ENCODE results near the gene CCDC82.

Gene CCDC82

GRCh38 chr11:96318850-96319249 is 70.9 kb downstream of the CCDC82 start:
- H3K27ac ChIP-seq (ENCODE audit: extremely low read depth, low read depth, low read length), result no peak overlapping the region
- no peaks in the 10 kb centered on the region for H3K4me1 ChIP-seq (ENCODE audit: control insufficient read depth, insufficient read depth, low read length)
- H3K4me3 ChIP-seq (ENCODE audit: low read depth, low read length), result no peak overlapping the region
- CTCF ChIA-PET, result interaction anchor here (1.1 to 1.3 kb wide), 2 partner anchors 9 to 24 kb away, joined by 4 read pairs; partner anchors contain the start of gene MAML2
- H3K9me3 ChIP-seq (ENCODE audit: control insufficient read depth, insufficient read depth, low read depth, low read length), result no peaks in the 10 kb centered on the region
- H3K36me3 ChIP-seq (ENCODE audit: control insufficient read depth in 2 of 2, insufficient read depth in 1 of 2, low read length in 2 of 2), result no peaks in the 10 kb centered on the region
- POLR2A ChIA-PET, result no interaction called here
- no peak for TF ChIP-seq ZNF677 (tag by site-specific recombination; IDR thresholded peaks at IDR 0.05)
- TF ChIP-seq TCF7L2 (IDR thresholded peaks at IDR 0.05; ENCODE audit: borderline replicate concordance, low read depth, low read length), result no peak
- TF ChIP-seq ZNF140 (tag by site-specific recombination; IDR thresholded peaks at IDR 0.05), result no peak
- TF ChIP-seq, protein P1, sequence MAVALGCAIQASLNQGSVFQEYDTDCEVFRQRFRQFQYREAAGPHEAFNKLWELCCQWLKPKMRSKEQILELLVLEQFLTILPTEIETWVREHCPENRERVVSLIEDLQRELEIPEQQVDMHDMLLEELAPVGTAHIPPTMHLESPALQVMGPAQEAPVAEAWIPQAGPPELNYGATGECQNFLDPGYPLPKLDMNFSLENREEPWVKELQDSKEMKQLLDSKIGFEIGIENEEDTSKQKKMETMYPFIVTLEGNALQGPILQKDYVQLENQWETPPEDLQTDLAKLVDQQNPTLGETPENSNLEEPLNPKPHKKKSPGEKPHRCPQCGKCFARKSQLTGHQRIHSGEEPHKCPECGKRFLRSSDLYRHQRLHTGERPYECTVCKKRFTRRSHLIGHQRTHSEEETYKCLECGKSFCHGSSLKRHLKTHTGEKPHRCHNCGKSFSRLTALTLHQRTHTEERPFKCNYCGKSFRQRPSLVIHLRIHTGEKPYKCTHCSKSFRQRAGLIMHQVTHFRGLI (tag by site-specific recombination; IDR thresholded peaks at IDR 0.05), result no peak
- TF ChIP-seq MEIS1 (CRISPR knock-in tag; IDR thresholded peaks at IDR 0.05; ENCODE audit: borderline replicate concordance), result no peak
- TF ChIP-seq ZNF37A (tag by site-specific recombination; IDR thresholded peaks at IDR 0.05), result no peak
- TF ChIP-seq OVOL3 (tag by site-specific recombination; IDR thresholded peaks at IDR 0.05), result no peak
- no peak for TF ChIP-seq ZNF488 (tag by site-specific recombination; IDR thresholded peaks at IDR 0.05)
- TF ChIP-seq PRDM4 (tag by site-specific recombination; IDR thresholded peaks at IDR 0.05), result no peak
- no peak for TF ChIP-seq KLF9 (tag by site-specific recombination; IDR thresholded peaks at IDR 0.05; ENCODE audit: low read depth)
- TF ChIP-seq ZNF561 (tag by site-specific recombination; IDR thresholded peaks at IDR 0.05; ENCODE audit: borderline replicate concordance), result no peak
- no peak for TF ChIP-seq ZNF324 (tag by site-specific recombination; IDR thresholded peaks at IDR 0.05)
- no peak for TF ChIP-seq FEZF1 (tag by site-specific recombination; IDR thresholded peaks at IDR 0.05)
- TF ChIP-seq, protein P2, sequence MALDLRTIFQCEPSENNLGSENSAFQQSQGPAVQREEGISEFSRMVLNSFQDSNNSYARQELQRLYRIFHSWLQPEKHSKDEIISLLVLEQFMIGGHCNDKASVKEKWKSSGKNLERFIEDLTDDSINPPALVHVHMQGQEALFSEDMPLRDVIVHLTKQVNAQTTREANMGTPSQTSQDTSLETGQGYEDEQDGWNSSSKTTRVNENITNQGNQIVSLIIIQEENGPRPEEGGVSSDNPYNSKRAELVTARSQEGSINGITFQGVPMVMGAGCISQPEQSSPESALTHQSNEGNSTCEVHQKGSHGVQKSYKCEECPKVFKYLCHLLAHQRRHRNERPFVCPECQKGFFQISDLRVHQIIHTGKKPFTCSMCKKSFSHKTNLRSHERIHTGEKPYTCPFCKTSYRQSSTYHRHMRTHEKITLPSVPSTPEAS (tag by site-specific recombination; IDR thresholded peaks at IDR 0.05), result no peak
- TF ChIP-seq BCL11B (tag by site-specific recombination; IDR thresholded peaks at IDR 0.05; ENCODE audit: low read depth), result no peak

DNA sequence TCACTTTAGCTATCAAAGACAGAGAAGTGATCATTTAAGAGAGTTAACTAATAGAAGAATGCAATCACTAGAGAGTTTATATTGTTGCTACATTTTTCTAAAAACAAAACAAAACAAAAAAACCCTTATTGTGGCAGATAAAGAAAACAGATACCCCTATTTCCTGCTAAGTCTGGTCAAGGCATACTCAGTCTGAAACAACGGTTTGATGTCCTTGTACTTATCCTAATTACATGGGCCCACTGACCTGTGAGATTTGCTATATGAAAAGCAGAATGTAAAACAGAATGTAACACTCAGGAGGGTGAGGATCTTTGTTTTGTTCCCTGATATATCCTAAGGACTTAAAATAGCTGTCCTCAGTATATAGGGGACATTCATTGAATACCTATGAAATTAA is 71.3 kb downstream of the CCDC82 start:
- H3K9me3 ChIP-seq (ENCODE audit: control insufficient read depth, insufficient read depth, low read depth, low read length), result no peaks in the 10 kb centered on the region
- no peak overlapping the region for H3K4me3 ChIP-seq (ENCODE audit: low read depth, low read length)
- no peaks in the 10 kb centered on the region for H3K4me1 ChIP-seq (ENCODE audit: control insufficient read depth, insufficient read depth, low read length)
- H3K27ac ChIP-seq (ENCODE audit: extremely low read depth, low read depth, low read length), result no peak overlapping the region
- CTCF ChIA-PET, result interaction anchor here (1.1 kb wide), 1 partner anchor 25 kb away, joined by 4 read pairs; the partner anchor contains the start of gene MAML2
- no peaks in the 10 kb centered on the region for H3K36me3 ChIP-seq (ENCODE audit: control insufficient read depth in 2 of 2, insufficient read depth in 1 of 2, low read length in 2 of 2)
- POLR2A ChIA-PET, result no interaction called here
- TF ChIP-seq ZNF37A (tag by site-specific recombination; IDR thresholded peaks at IDR 0.05), result no peak
- no peak for TF ChIP-seq ZNF404 (tag by site-specific recombination; IDR thresholded peaks at IDR 0.05)
- no peak for TF ChIP-seq MYNN (tag by site-specific recombination; IDR thresholded peaks at IDR 0.05; ENCODE audit: borderline replicate concordance)
- no peak for TF ChIP-seq ZNF843 (tag by site-specific recombination; IDR thresholded peaks at IDR 0.05)
- TF ChIP-seq ZNF274 (IDR thresholded peaks at IDR 0.05; ENCODE audit: low read length), result no peak
- TF ChIP-seq ZNF274 (tag by site-specific recombination; IDR thresholded peaks at IDR 0.05; ENCODE audit: borderline replicate concordance), result no peak
- no peak for TF ChIP-seq PATZ1 (tag by site-specific recombination; IDR thresholded peaks at IDR 0.05)
- TF ChIP-seq GLI4 (tag by site-specific recombination; IDR thresholded peaks at IDR 0.05), result no peak
- no peak for TF ChIP-seq ZFP3 (tag by site-specific recombination; IDR thresholded peaks at IDR 0.05; ENCODE audit: low read depth)
- no peak for TF ChIP-seq ZNF202 (tag by site-specific recombination; IDR thresholded peaks at IDR 0.05; ENCODE audit: borderline replicate concordance)
- no peak for TF ChIP-seq ZNF792 (tag by site-specific recombination; IDR thresholded peaks at IDR 0.05)
- no peak for TF ChIP-seq ZNF488 (tag by site-specific recombination; IDR thresholded peaks at IDR 0.05)
- no peak for TF ChIP-seq ZNF366 (tag by site-specific recombination; conservative IDR thresholded peaks at IDR 0.05)
- TF ChIP-seq ZNF560 (tag by site-specific recombination; IDR thresholded peaks at IDR 0.05; ENCODE audit: borderline replicate concordance), result no peak
- no peak for TF ChIP-seq KLF8 (tag by site-specific recombination; IDR thresholded peaks at IDR 0.05)
